Retinal pigment epithelial cell (primary cell): ENCODE results near the gene ALLC.

Experiments used
- DNase-seq: peaks from one replicate; pipeline ENCODE4 v3.0.0-alpha.2; 2010; ENCODE audit warnings: low read depth
- H3K4me3 ChIP-seq: 2 replicates; pipeline ENCODE4 v1.5.1; 2011; ENCODE audit warnings: mild to moderate bottlenecking, low read length, control low read depth, moderate library complexity
- CTCF ChIP-seq: conservative IDR thresholded peaks from 2 replicates; pipeline ENCODE4 v1.5.1; 2011; ENCODE audit warnings: low read depth, low read length, control low read depth, inconsistent platforms

The ALLC gene

GRCh38 chr2:3622967-3623366 is 35.0 kb upstream of the ALLC start:
- H3K4me3 ChIP-seq, result no peak overlapping the region
- no peak for DNase-seq
- no peak for TF ChIP-seq CTCF

- DNase-seq, result no peak
- no peak for TF ChIP-seq CTCF
- no peak overlapping the region for H3K4me3 ChIP-seq
Observed at GRCh38 chr2:3624059-3624794, 33.8 kb upstream of the ALLC start.

DNA sequence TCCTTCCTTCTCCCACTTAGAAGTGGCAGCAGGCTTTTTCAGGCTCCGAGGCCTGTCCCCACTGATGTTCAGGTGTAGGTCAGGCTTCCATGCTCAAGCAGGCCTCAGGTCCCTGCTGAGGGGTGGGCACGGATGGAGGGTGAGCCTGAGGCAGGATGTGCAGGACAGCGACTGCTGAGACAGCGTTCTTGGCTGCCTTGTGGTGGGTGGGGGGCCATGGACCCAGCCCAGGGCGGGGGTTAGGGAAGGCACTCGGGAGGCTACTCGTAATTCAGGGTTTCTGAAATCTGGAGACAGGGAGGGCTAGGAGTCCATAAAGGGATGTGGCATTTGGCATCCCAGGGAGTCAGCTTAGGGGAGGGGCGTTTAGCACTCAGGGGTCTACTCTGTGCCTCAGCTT is 32.8 kb upstream of the ALLC start:
- no peak overlapping the region for H3K4me3 ChIP-seq
- DNase-seq, result no peak
- no peak for TF ChIP-seq CTCF

DNA sequence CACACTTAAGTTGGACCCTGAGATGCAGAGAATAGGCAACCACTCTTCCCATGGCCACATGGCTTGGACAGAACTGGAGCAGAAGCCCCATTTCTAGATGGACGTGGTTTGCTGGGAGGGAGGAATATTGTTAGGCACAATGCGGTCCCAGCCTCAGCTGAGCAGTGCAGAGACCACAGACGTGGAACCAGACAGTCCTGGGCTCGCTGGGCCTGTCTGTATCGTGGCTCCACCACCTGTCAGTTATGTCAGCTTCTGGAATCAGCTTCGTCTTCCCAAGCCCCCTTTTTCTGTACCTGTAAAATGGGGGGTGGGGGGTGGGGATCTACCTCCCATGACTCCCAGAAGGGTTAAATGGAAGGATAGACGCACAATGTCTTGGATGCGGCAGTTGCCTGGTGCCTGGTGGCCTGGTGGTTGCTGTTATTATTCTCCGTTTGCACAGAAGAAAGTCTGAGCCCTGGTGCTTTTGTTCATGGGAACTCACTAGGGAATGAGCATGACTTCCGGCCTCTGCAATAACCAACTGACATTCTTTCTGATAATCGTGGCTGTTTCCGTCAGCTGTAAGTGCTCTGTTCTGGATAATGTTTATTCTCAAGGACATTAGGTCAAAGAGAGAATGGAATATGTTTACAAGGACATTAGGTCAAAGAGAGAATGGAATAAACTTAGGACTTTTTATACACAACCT is 31.7 kb upstream of the ALLC start:
- no peak for TF ChIP-seq CTCF
- H3K4me3 ChIP-seq, result no peak overlapping the region
- no peak for DNase-seq

GRCh38 chr2:3626812-3627499 is 31.0 kb upstream of the ALLC start:
- no peak for TF ChIP-seq CTCF
- no peak overlapping the region for H3K4me3 ChIP-seq
- no peak for DNase-seq

DNA sequence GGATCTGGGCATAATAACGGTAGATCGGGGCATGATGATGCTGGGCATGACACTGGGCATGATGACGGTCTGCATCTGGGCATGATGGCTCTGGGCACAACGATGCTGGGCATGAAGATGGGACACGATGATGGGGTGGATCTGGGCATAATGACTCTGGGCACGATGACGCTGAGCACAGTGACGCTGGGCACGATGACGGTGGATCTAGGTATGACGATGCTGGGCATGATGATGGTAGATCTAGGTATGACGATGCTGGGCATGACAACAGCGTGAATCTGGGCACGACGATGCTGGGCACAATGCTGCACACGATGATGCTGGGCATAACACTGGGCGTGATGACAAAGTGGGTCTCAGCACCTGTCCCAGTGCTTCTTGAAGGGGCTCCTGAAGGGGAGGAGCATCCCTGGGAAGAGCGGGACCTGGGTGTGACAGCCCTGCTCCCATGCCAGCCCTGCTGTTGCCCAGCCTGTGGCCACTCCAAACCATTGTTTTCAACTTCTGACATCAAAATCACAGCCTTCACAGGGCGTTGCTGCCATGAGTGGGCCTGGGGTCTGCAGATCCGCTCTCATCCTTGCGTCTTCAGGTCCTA is 30.4 kb upstream of the ALLC start:
- no peak for DNase-seq
- TF ChIP-seq CTCF, result no peak
- H3K4me3 ChIP-seq, result no peak overlapping the region
